Panc1 (cell line): ENCODE measurements around the gene RGL4. TPM values are rescaled to one million over a fixed set of nuclear protein-coding genes. Genes with fewer than 3 reads are reported as not detected.

Experiments used
- ATAC-seq: fragments of 200-7000 bp; cut with Tn5 transposase; 2 replicates; pipeline ENCODE4 v1.9.1; 2020; ENCODE audit warnings: mild to moderate bottlenecking, moderate library complexity
- BruUV-seq: library from RNA; stranded (reverse); fragments of 400-500 nt; replicated peaks from 2 replicates; lab custom pipeline; 2021; lab: Mats Ljungman, UMichigan
- CTCF ChIA-PET: fragments of 300-600 bp; sonication (Branson Sonifier 250); formaldehyde crosslinking; loops from one replicate; lab custom pipeline; 2022; ENCODE audit warnings: antibody characterized with exemption; lab: Charles Lee
- POLR2A ChIA-PET: fragments of 300-600 bp; sonication (Branson Sonifier 250); formaldehyde crosslinking; loops from one replicate; lab custom pipeline; 2022; ENCODE audit warnings: antibody characterized with exemption; lab: Charles Lee
- DNase-seq: peaks from one replicate; pipeline ENCODE4 v3.0.0-alpha.2; 2010; ENCODE audit warnings: low read depth, low spot score
- H3K27ac ChIP-seq: 2 replicates; pipeline ENCODE4 v1.5.1; 2011; ENCODE audit warnings: mild to moderate bottlenecking, low read length, inconsistent platforms
- H3K27me3 ChIP-seq: fragments of 200-500 bp; sonication (Bioruptor generic); 2 replicates; pipeline ENCODE4 v1.6.0; 2014; ENCODE audit warnings: low read length, inconsistent platforms; ENCODE audit not compliant: control insufficient read depth, insufficient read depth
- H3K36me3 ChIP-seq: fragments of 200-500 bp; sonication (Bioruptor generic); 2 replicates; pipeline ENCODE4 v1.5.1; 2014; ENCODE audit warnings: inconsistent platforms, mild to moderate bottlenecking, low read length, moderate library complexity; ENCODE audit not compliant: control insufficient read depth, insufficient read depth
- H3K4me1 ChIP-seq: 2 replicates; pipeline ENCODE4 v1.5.1; 2011; ENCODE audit warnings: inconsistent platforms, mild to moderate bottlenecking, low read length, moderate library complexity; ENCODE audit not compliant: control insufficient read depth, insufficient read depth
- H3K4me3 ChIP-seq, 2 experiments: 2 replicates each; pipeline ENCODE4 v1.5.1; 2011 to 2012; ENCODE audit warnings: low read depth in 2 of 2, low read length in 2 of 2, mild to moderate bottlenecking in 2 of 2, inconsistent platforms in 1 of 2, moderate library complexity in 1 of 2
- H3K9me3 ChIP-seq: fragments of 200-500 bp; sonication (Bioruptor generic); 2 replicates; pipeline ENCODE4 v1.5.1; 2014; ENCODE audit warnings: low read depth, mild to moderate bottlenecking, inconsistent platforms, low read length, moderate library complexity; ENCODE audit not compliant: control insufficient read depth, insufficient read depth
- POLR2AphosphoS5 ChIP-seq: IDR thresholded peaks from 2 replicates; pipeline ENCODE4 v1.6.1; 2012; ENCODE audit warnings: mild to moderate bottlenecking, low read depth, low read length, moderate library complexity
- SIN3A ChIP-seq: IDR thresholded peaks from 2 replicates; pipeline ENCODE4 v1.6.1; 2012; ENCODE audit warnings: low read depth, mild to moderate bottlenecking, low read length, moderate library complexity, borderline replicate concordance; ENCODE audit not compliant: insufficient read depth
- TCF7L2 ChIP-seq: IDR thresholded peaks from 2 replicates; pipeline ENCODE4 v1.6.1; 2011; ENCODE audit warnings: mild to moderate bottlenecking, low read depth, low read length, inconsistent platforms
- in situ Hi-C: cut with HindIII; loops from 2 replicates; pipeline ENCODE4 v1.10.0; 2016; ENCODE audit warnings: low sequenced_read_pairs, low pct_unique_long_range_greater_than_20kb
- intact Hi-C: fragments of 100-400 bp; cut with micrococcal nuclease; formaldehyde crosslinking; loops from one replicate; pipeline ENCODE4 v1.10.0; 2022; ENCODE audit not compliant: unreplicated experiment
- total RNA-seq: library from RNA; stranded (reverse); gene quantifications from one replicate; pipeline ENCODE4 v1.2.1, GENCODE V29; 2021; ENCODE audit not compliant: unreplicated experiment
- TF ChIP-seq, protein P1 (sequence below): fragments of 450-650 bp; IDR thresholded peaks from 2 replicates; pipeline ENCODE4 v1.5.1; 2017; ENCODE audit warnings: mild to moderate bottlenecking
- TF ChIP-seq, protein P2 (sequence below), 2 experiments: IDR thresholded peaks; 2 replicates each; pipeline ENCODE4 v1.6.1; 2011 to 2012; ENCODE audit warnings: low read depth in 2 of 2, control low read depth in 1 of 2, low read length in 1 of 2, mild to moderate bottlenecking in 1 of 2, moderate library complexity in 1 of 2; ENCODE audit not compliant: insufficient read depth in 1 of 2

RGL4 gene
- total RNA-seq, 1 experiment from 2014 or later = not detected

DNA sequence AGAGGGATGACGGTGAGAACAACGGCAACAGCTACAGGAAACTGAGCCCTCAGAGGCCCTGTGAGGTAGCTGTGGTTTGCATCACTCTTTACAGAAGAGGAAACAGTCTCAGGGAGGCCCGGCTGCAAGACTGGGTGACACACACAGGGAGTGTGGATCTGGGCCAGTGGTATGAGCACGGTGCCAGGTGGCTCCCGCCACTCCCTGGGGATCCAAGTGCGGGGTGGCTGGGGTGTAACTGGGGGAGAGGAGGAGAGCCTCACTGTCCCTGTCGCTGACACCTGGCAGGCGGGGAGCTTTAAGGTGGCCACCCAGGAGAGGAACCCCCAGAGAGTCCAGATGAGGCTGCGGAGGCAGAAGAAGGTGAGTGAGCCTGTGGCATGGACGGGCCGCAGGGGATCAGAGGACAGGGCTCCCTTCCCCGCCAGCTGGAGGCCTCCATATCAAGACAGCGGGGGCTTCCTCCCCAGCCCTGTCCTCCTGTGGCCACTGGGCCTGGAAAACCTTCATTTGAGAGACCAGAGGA is 5.6 kb downstream of the RGL4 start:
- TF ChIP-seq POLR2AphosphoS5 = no peak
- TF ChIP-seq, protein P1, sequence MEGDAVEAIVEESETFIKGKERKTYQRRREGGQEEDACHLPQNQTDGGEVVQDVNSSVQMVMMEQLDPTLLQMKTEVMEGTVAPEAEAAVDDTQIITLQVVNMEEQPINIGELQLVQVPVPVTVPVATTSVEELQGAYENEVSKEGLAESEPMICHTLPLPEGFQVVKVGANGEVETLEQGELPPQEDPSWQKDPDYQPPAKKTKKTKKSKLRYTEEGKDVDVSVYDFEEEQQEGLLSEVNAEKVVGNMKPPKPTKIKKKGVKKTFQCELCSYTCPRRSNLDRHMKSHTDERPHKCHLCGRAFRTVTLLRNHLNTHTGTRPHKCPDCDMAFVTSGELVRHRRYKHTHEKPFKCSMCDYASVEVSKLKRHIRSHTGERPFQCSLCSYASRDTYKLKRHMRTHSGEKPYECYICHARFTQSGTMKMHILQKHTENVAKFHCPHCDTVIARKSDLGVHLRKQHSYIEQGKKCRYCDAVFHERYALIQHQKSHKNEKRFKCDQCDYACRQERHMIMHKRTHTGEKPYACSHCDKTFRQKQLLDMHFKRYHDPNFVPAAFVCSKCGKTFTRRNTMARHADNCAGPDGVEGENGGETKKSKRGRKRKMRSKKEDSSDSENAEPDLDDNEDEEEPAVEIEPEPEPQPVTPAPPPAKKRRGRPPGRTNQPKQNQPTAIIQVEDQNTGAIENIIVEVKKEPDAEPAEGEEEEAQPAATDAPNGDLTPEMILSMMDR = no peak
- TF ChIP-seq, protein P2, sequence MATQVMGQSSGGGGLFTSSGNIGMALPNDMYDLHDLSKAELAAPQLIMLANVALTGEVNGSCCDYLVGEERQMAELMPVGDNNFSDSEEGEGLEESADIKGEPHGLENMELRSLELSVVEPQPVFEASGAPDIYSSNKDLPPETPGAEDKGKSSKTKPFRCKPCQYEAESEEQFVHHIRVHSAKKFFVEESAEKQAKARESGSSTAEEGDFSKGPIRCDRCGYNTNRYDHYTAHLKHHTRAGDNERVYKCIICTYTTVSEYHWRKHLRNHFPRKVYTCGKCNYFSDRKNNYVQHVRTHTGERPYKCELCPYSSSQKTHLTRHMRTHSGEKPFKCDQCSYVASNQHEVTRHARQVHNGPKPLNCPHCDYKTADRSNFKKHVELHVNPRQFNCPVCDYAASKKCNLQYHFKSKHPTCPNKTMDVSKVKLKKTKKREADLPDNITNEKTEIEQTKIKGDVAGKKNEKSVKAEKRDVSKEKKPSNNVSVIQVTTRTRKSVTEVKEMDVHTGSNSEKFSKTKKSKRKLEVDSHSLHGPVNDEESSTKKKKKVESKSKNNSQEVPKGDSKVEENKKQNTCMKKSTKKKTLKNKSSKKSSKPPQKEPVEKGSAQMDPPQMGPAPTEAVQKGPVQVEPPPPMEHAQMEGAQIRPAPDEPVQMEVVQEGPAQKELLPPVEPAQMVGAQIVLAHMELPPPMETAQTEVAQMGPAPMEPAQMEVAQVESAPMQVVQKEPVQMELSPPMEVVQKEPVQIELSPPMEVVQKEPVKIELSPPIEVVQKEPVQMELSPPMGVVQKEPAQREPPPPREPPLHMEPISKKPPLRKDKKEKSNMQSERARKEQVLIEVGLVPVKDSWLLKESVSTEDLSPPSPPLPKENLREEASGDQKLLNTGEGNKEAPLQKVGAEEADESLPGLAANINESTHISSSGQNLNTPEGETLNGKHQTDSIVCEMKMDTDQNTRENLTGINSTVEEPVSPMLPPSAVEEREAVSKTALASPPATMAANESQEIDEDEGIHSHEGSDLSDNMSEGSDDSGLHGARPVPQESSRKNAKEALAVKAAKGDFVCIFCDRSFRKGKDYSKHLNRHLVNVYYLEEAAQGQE (IDR thresholded peaks at IDR 0.05; ENCODE audit: insufficient read depth in 1 of 2, low read depth in 2 of 2, low read length in 1 of 2) = no peak
- no peak for TF ChIP-seq TCF7L2
- no peak for TF ChIP-seq SIN3A
- Histone ChIP-seq H3K4me1 (no peaks in the 10 kb centered on the region), H3K9me3 (no peaks in the 10 kb centered on the region), H3K27me3 (no peaks in the 10 kb centered on the region), H3K27ac (no peak overlapping the region), H3K4me3 (no peak overlapping the region), H3K36me3 (no peaks in the 10 kb centered on the region)
- intact Hi-C loops = no loop called here
- POLR2A ChIA-PET = no interaction called here
- DNase-seq (no peak), ATAC-seq (no peak)
- CTCF ChIA-PET = no interaction called here
- in situ Hi-C loops = no loop called here
- no TSS peak for BruUV-seq

DNA sequence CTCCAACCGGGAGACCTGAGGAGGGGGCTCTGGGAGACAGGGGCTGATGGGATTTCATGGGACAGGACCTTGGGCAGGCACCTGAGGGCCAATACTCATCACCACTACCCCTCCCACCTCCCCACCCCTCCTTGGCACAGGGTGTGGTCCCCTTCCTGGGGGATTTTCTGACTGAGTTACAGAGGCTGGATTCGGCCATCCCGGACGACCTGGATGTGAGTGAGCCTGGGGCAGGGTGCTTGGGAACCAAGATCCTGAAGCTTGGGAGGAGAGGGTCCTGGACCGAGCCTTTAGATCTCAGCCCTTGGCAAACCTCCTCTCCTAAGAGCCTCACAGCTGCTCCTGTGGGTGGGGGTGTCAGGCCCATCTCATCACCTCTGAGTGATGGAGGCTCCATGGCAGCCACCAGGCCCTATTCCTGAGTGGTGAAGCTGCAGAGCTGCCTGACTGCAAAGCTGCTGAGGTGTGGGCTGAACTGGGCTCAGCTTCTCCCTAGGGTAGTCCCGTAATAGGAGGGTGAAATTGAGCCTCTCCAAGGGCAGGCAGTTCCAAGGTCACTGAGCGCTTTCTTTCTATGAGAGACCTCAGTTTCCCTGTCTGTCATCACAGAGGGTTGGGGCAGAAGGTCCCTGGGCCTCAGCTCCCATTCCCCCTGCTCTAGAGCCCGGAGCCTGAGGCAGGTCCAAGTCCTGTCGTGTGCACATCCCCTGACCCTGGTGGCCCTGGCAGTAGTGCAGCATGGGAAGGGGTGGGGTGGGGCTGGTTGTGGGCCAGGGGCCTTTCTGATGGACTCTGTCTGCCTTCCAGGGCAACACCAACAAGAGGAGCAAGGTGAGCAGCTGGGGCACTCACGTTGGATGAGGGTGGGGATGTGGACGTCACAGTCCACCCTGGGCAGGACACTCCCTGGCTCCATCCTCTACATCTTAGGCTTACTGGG is 6.5 kb downstream of the RGL4 start:
- in situ Hi-C loops = no loop called here
- BruUV-seq = no TSS peak
- ATAC-seq (no peak), DNase-seq (no peak)
- H3K27me3 ChIP-seq = no peaks in the 10 kb centered on the region
- intact Hi-C loops = no loop called here
- CTCF ChIA-PET = no interaction called here
- no peak overlapping the region for H3K27ac ChIP-seq
- no peaks in the 10 kb centered on the region for H3K4me1 ChIP-seq
- H3K4me3 ChIP-seq = no peak overlapping the region
- TF ChIP-seq, protein P1 = no peak
- TF ChIP-seq SIN3A = no peak
- TF ChIP-seq POLR2AphosphoS5 = no peak
- TF ChIP-seq, protein P2 (IDR thresholded peaks at IDR 0.05; ENCODE audit: insufficient read depth in 1 of 2, low read depth in 2 of 2, low read length in 1 of 2) = no peak
- no peak for TF ChIP-seq TCF7L2
- no peaks in the 10 kb centered on the region for H3K9me3 ChIP-seq
- no peaks in the 10 kb centered on the region for H3K36me3 ChIP-seq
- POLR2A ChIA-PET = no interaction called here
